ENCODE measurements around the gene DCST2. TPM values are rescaled to one million over a fixed set of nuclear protein-coding genes. Genes with fewer than 3 reads are reported as not detected.

The DCST2 gene
- total and polyA plus RNA-seq, 9 of the 15 experiments (the other 6 are each of a cell fraction or from before 2014, with no cell fraction given), result 0.09 to 0.49 (median 0.11) TPM; not detected in 3

DNA sequence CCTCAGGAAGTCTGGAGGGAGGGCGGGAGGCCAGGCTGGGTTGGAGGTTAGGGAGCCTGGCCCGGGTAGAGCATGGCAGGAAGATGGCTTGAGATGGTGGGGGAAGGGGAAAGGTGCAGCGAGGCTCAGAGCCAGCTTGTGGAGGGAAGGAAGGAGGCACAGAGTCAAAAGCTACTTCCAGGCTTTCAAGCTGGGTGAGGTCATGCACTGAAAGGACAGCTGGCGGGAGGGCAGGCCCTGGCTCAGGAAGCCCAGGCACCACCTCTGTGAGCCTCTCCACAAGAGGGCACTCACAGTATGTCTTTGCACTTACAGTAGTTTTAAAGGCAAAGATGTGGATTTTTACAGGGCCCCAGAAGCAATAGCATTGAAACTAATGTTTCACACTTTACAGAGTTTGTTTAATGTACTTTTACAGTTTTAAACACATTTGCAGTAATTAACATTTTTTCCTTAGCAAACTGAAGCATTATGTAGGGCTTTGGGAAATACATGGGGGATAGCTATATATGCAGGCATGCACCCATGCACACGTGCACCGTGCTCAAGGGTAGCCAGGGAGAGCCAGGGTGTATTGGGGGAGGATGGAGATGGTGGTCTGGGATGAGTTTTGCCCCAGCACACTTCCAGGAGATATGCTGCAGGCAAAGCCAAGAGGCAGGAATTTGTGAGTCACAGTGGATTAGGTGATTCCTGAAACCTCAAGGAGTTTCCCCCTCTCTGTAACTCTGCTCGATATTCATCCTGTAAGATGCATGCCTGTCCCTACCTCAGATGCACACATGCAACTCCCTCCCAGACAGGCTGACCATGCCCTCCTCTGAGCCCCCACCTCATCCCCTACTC, 11.5 kb upstream of the DCST2 start (continued):
- TF ChIP-seq ILF3 (IDR thresholded peaks at IDR 0.05; ENCODE audit: borderline replicate concordance) (no peak), MYBL2 (IDR thresholded peaks at IDR 0.05; ENCODE audit: low read depth) (no peak), MYBL2 (CRISPR knock-in tag; IDR thresholded peaks at IDR 0.05; ENCODE audit: borderline replicate concordance) (no peak), ZNF253 (CRISPR knock-in tag; conservative IDR thresholded peaks at IDR 0.05) (no peak), ZBTB17 (CRISPR knock-in tag; IDR thresholded peaks at IDR 0.05) (no peak), STAT6 (CRISPR knock-in tag; IDR thresholded peaks at IDR 0.05) (no peak), ASH1L (IDR thresholded peaks at IDR 0.05; ENCODE audit: borderline replicate concordance, low read depth, partially characterized antibody) (no peak), ZNF311 (CRISPR knock-in tag; IDR thresholded peaks at IDR 0.05) (no peak), ZNF384 (IDR thresholded peaks at IDR 0.05; ENCODE audit: low read depth, low read length) (no peak), ZNF778 (CRISPR knock-in tag; IDR thresholded peaks at IDR 0.05) (no peak), TCF7 (IDR thresholded peaks at IDR 0.05; ENCODE audit: borderline replicate concordance) (no peak), SMAD3 (CRISPR knock-in tag; conservative IDR thresholded peaks at IDR 0.05) (no peak), MIER1 (IDR thresholded peaks at IDR 0.05; ENCODE audit: low read depth) (no peak), HLTF (IDR thresholded peaks at IDR 0.05) (no peak), ZNF239 (CRISPR knock-in tag; IDR thresholded peaks at IDR 0.05) (no peak), SMAD1 (IDR thresholded peaks at IDR 0.05; ENCODE audit: low read depth, low read length, partially characterized antibody) (no peak), WHSC1 (IDR thresholded peaks at IDR 0.05; ENCODE audit: low read length) (no peak), RBFOX2 (IDR thresholded peaks at IDR 0.05; ENCODE audit: low read depth, low read length) (no peak), HSF4 (CRISPR knock-in tag; IDR thresholded peaks at IDR 0.05; ENCODE audit: borderline replicate concordance) (no peak), JUN (IDR thresholded peaks at IDR 0.05; ENCODE audit: borderline replicate concordance, low read depth, low read length) (peak; percentile 53; the same call in 1 of the 2 replicates), JUN (CRISPR knock-in tag; IDR thresholded peaks at IDR 0.05; ENCODE audit: borderline replicate concordance) (no peak), ZNF324 (CRISPR knock-in tag; IDR thresholded peaks at IDR 0.05) (no peak)
- TF ChIP-seq, protein P1, sequence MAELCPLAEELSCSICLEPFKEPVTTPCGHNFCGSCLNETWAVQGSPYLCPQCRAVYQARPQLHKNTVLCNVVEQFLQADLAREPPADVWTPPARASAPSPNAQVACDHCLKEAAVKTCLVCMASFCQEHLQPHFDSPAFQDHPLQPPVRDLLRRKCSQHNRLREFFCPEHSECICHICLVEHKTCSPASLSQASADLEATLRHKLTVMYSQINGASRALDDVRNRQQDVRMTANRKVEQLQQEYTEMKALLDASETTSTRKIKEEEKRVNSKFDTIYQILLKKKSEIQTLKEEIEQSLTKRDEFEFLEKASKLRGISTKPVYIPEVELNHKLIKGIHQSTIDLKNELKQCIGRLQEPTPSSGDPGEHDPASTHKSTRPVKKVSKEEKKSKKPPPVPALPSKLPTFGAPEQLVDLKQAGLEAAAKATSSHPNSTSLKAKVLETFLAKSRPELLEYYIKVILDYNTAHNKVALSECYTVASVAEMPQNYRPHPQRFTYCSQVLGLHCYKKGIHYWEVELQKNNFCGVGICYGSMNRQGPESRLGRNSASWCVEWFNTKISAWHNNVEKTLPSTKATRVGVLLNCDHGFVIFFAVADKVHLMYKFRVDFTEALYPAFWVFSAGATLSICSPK (IDR thresholded peaks at IDR 0.05; ENCODE audit: borderline replicate concordance), result no peak
- TF ChIP-seq, protein P2, sequence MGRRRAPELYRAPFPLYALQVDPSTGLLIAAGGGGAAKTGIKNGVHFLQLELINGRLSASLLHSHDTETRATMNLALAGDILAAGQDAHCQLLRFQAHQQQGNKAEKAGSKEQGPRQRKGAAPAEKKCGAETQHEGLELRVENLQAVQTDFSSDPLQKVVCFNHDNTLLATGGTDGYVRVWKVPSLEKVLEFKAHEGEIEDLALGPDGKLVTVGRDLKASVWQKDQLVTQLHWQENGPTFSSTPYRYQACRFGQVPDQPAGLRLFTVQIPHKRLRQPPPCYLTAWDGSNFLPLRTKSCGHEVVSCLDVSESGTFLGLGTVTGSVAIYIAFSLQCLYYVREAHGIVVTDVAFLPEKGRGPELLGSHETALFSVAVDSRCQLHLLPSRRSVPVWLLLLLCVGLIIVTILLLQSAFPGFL (CRISPR knock-in tag; IDR thresholded peaks at IDR 0.05), result no peak

Data from K562 (cell line).